HPDE6-E6E7 (cell line): ENCODE measurements around the gene HRH1.
"Not testable (repeated sequence)": the region's sequence is repeated elsewhere in the genome, so short reads cannot be mapped to it uniquely, and the experiment has no call there.

ENCODE experiments used
- DNase-seq: peaks from one replicate; pipeline ENCODE4 v3.0.0; 2011; ENCODE audit warnings: missing footprints; ENCODE audit errors: extremely low spot score

HRH1 gene, protein sequence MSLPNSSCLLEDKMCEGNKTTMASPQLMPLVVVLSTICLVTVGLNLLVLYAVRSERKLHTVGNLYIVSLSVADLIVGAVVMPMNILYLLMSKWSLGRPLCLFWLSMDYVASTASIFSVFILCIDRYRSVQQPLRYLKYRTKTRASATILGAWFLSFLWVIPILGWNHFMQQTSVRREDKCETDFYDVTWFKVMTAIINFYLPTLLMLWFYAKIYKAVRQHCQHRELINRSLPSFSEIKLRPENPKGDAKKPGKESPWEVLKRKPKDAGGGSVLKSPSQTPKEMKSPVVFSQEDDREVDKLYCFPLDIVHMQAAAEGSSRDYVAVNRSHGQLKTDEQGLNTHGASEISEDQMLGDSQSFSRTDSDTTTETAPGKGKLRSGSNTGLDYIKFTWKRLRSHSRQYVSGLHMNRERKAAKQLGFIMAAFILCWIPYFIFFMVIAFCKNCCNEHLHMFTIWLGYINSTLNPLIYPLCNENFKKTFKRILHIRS

DNA sequence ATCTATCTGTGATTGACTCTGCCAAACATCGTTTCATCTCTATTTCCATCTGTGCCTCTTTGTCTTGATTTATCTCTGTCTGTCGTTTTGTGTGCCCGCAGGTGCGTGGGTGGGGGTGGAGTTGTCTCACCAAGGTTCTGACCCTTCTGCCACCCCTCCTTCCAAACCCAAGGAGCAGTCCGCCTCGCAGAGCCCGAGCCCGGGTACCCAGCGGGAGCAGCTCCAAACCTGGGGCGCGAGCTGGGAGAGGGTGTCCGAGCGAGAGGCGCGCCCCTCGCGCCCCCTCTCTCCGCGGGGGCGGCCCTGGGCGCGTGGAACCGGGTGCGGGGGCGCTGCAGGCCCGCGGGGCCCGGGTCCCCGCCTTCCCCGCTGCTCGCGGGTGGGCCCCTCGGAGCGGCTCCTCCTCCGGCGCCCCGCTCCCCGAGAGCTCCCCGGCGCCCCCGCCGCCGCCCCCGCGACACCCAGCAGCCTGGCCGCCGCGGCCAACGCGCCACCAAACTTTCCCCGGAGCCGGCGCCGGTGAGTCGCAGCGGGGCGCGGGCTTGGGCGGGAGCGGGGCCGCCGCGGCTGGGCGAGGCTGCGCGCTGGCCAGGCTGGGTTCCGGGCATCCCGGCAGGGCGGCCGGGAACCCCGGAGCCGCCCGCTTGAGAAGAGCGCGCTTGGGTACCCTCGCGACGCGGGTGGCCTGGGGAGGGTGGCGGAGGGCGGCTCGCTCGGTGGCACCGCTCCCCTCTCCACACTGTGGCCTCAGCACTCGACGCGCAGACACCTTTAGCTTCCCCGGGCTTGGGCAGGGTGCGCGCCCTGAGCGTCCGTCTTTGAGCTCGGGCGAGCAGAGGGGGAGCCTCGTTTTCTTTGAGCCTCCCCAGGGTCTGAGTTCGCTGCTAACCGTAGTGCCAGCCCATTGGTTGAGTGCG, at the start of gene HRH1:
HRH1 (plus strand) TSS at position 458 of the 917 bp plus-strand sequence. CDS start 104,545 bp downstream, outside the sequence.
- DNase-seq = no peak

DNA sequence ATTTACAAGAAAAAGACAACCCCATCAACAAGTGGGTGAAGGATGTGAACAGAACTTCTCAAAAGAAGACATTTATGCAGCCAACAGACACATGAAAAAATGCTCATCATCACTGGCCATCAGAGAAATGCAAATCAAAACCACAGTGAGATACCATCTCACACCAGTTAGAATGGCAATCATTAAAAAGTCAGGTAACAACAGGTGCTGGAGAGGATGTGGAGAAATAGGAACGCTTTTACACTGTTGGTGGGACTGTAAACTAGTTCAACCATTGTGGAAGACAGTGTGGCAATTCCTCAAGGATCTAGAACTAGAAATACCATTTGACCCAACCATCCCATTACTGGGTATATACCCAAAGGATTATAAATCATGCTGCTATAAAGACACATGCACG, 41.0 kb upstream of the HRH1 start:
- not testable (repeated sequence) for DNase-seq

DNA sequence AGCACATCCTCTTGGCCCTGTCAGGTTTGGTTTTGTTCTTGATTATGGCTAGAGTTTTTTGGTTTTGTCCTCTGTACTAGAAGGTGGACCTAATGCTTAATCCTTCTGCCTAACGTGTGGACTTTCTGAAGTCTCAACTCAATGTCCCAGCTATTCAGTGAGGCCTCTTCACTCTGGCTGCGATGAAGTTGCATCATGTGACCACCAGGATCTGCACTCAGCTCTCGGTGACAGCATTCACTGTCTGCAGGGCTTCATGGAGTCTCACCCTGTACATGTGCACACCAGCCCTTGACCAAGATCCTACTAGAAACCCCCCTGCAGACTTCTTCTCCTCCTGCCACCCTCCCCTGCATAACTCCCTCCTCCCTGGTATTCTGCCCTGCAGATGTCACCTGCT, 38.7 kb upstream of the HRH1 start:
- DNase-seq = no peak

DNA sequence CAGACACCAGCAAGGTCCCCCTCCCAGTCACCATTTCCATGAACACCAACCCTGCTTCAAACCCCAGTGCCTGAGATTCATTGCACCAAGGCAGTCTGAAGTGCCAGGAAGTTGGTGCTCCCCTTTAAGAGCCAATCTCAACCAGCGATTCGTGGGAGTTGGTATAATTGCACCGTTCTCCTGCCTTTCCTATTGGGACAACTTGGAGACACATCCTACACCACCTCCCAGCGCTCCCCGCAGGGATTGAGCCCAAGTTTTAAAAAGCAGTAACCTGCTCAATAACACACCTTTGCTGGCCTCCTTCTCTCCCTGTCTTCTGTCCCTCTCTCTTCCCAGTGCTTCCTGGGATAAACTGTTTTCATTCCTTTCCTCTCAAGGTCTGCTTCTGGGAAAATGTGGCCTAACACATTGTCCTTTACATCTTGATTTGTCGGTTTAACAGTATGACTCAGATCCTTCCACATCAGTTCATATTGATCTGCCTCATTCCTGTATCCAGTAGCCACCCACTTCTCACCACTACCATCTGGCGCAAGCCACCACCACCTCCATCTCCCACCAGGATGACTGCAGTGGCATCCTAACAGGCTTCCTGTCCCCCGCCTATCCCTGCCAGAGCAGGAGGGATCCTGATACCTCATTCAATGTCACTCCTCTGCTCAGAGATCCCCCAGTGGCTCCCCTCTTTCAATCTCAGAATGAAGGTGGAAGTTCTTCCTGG, 37.8 kb upstream of the HRH1 start:
- no peak for DNase-seq

DNA sequence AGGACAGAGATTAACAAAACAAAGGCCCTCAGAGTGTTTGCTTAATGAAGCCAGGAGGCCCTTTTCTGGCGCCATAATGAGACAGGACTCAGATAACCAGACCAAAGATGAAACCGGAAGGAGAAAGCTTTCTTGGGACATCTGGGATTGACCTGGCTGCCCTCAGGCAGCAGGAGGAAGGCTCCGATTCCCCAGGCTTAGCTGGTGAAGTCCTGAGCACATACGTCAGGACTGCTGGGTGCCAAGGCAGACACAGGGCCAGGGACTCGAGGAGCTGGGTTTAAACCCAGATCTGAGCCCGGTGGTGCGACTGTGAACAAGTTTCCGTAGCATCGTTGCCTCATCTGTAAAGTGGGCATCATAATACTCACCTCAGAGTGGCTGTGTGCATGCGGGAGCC, 36.7 kb upstream of the HRH1 start:
- DNase-seq = no peak

DNA sequence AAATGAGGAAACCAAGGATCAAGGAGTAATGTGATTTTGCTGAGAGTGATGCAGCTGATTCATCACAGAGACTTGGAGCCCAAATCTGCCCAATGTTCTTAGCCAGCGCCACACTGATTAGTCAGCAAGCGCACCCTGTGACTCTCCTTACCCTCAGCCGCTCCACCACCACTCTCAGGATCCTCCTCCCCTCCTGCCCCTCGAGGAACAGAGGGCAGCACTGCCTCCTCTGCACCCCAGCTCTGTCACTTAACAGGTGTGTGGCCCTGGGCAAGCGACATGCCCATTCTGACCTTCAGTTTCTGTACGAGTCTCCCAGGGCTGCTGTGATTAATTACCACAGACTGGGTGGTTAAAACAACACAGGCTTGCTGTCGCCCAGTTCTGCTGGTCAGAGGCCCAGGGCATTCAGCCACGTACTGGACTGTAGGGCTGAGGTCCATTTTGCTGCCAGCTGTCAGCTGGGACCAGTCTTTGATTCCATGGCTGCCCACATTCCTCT, 36.1 kb upstream of the HRH1 start:
- no peak for DNase-seq

DNA sequence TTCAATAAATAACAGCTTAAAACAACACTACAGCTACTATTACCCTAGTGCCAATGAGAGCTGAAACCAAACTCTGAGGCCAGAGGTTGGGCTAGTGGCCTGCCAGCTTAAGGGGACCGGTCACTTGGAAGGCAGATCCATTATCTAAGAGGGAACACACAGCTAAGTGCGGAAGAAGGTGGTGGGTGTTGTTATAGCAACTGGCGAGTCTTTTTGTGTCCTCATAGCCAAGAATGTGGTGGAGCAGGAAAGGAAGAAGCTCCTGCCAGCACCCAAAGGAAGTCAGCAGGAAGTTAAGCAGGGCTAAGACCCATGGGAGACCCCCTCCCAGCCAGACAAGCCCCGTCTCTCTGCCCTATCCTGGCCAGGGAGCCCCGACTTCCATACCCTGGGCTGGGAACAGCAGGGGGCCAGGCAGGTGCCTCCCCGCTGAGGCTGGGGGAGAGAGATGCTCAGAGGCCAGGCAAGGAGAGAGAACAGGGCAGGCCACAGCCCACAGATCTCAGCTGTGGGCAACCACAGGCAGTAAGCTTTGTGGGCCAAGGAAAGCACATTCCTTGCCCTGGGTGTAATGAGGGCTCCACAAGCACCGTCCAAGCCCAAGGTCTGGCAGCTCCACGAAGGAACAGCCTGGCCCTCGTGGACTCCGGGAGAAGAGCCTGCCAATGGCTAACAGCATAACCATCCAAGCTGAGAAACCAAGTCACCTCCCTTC, 34.0 kb upstream of the HRH1 start:
- no peak for DNase-seq

DNA sequence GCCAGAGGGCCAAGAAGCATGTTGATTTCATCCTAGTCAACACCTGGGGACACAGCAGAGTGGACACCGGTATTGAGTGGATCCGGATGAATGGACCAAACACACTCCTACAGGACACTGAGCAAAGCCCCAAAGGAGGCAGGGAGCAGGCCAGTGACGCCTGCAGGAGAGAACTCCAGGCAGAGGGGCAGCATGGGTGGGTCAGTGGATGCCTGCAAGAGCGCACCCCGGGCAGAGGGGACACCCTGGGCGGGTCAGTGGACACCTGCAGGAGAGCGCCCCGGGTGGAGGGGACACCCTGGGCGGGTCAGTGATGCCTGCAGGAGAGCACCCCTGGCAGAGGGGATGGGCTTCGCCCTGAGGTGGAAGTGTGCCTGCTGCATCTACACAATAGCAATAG, 27.6 kb upstream of the HRH1 start:
- DNase-seq = no peak

DNA sequence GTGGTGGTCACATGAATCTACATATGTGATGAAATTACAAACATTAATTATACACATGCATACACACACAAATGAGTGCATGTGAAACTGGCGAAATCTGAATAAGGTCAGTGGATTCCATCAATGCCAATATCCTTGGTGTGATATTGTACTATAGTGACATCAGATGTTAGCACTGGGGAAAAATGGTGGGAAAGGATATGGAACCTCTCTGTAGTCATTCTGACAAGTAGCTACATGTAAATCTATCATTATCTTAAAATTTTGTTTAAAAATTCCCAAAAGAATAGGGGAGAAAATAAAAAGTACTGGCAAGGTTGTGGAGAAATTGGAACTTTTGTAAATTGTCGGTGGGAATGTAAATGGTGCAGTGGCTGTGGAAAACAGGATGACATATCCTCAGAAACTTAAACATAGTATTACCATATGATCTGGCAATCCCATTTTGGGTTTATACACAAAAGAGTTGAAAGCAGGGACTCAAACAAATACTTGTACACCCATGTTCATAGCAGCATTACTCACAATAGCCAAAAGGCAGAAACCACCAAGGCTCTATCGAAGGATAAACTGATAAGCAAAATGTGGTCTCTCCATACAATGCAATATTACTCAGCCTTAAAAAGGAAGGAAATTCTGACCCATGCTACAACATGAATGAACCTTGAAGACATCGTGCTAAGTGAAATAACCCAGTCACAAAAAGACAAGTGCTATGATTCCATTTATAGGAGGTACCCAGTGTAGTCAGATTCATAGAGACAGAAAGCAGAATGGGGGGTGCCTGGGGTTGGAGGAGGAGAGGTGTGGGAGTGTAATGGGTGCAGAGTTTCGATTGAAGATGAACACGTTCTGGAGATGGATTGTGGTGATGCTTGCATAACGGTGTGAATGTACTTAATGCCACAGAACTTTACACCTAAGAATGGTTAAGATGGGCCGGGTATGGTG, 25.3 kb upstream of the HRH1 start:
- no peak for DNase-seq

DNA sequence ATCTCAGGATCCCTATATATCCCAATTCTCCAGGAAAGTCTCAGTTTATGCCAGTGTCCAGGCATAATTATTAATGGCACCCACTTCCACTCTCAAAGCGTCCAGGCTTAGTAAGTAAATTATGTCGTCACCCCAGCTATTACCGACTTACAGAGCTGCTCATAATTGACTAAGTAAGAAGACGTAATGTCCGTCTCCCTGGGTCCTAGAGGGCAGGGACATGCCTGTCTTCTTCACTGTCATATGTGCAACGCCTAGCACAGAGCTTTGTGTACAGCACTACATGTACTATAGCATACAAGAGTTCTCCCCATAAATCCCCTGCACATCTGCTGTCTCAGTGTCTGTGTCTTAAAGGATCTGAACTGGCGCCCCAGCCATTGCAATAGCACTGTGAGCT, 23.9 kb upstream of the HRH1 start:
- DNase-seq = no peak

DNA sequence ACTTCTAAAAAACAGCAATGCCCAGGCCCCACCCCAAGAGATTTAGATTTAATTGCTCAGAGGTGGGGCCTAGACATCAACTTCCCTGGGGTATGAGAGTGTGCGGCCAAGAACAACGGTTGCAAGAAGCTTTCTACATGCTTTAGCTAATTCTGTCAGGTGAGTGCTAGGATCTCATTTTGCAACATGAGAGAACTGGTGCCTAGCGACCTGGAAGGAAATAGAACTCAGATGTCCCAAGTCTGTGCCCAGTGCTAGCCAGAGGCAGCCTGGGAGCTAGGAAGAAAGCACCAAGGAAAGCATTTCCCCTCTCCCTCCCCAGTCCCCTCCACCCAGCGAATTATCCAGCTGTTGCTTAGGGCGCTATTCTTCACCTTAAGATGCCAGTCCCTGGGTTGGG, 22.9 kb upstream of the HRH1 start:
- no peak for DNase-seq

DNA sequence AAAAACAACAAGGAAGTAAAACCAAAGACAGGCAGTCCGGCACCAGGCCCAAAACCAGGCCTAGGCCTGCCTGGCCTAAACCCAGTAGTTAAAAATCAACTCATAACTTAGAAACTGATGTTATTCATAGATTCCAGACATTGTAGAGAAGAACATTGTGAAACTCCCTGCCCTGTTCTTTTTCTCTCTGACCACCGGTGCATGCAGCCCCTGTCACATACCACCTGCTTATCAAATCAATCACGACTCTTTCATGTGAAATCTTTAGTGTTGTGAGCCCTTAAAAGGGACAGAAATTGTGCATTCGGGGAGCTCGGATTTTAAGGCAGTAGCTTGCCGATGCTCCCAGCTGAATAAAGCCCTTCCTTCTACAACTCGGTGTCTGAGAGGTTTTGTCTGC, 22.4 kb upstream of the HRH1 start:
- DNase-seq = not testable (repeated sequence)

DNA sequence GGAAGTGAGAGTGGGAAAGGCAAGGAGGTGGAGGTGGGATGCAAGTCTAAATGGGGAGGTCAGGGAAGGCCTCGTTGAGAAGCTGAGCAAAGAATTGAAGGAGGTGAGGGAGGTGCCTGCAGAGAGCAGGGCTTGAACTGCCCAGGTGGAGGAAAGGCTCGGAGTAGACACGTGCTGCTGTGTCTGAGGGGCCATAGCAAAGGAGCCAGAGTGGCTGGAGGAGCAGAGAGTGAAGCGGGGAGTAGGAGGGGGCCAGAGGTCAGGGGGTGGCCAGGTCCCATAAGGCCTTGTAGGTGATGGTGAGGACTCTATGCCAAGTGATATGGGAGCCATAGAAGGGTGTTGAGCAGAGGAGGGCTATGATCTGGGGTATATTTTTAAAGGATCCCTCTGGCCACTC, 21.4 kb upstream of the HRH1 start:
- no peak for DNase-seq

DNA sequence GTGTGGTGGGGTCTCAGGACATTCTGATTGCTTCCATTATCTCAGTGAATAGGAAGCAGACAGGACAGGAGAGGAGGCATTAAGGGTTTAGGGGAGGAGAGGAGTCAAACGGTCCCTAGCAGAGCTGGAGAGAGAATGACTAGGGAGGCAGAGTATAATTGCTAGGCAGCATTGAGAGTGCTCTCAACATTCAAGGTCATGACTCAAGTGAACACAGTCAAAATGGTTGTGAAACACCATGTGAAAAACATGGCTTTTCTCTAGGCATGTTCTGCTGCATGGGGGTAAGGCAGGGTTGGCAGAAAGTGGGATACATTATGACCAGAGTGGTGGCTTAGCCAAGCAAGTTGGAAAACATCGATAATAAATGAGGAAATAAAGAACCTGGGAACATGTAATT, 19.5 kb upstream of the HRH1 start:
- no peak for DNase-seq

DNA sequence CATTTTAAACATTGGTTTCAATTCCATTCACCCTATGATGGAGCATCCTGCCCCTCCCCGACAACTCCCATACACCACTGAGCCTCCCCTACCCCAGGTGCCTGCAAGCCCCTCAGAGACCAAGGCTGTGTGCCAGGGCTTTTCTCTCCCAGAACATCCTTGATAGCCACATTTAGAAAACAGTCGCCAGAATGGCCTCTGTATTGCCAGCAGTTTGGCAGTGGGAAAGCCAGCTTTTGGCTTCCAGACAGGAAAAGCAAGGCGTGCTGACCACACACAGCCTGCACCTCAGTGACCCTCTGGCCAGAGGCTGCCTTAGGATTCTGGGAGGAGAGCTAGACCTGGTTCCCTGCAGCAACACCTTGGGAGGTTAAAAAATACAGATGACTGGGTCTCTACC, 18.2 kb upstream of the HRH1 start:
- no peak for DNase-seq

DNA sequence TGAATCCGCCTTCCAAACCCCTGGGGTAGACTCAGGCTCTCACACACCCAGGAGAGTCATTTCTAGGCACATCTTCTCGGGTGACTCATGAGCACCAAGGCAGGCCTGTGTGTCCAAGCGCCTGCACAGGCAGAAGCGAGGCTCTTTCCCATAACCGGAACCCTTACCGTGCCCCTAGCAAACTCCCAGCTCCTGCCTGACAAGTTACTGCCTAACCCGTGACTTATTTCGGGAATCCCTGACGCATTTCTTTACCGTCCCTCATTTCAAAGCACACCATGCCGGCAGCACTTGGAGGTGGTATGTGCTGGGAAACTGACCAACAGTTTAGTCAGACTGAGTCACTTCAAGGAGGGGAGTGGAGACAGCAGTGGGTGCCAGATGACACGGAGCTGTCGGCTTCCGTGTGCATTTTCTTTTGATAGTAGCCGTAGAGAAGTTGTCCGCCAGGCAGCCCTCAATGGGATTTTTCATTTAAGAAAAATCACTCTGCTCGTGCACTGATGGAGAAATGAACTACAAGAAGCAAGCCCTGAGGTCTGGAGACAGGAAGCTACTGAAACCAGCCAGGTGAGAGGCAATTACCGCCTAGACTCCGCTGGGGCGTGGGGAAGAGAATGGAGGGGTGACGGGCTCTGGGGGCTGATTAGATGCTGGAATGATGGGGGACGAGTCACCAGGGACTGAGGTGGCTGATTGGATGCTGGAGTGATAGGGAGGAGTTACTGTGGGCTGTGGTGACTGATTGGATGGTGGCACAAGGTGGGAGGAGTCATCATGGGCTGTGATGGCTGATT, 17.3 kb upstream of the HRH1 start:
- peak; percentile 87 for DNase-seq

DNA sequence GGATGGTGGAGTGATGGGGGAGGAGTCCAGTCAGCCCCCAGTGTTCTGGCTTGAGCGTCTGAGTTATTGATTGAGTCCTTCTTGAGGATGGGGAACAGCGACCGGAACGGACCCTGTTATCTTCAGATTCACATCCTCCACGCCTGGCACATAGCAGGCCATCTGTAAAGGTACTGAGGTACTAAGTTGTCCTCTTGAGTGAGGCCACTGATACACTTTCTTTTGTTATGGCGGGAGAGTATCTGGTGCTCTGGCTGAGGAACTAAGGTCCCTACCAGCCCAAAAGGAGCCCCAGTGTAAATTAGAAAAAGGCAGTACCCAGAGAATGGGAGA, 16.7 kb upstream of the HRH1 start:
- DNase-seq = no peak

DNA sequence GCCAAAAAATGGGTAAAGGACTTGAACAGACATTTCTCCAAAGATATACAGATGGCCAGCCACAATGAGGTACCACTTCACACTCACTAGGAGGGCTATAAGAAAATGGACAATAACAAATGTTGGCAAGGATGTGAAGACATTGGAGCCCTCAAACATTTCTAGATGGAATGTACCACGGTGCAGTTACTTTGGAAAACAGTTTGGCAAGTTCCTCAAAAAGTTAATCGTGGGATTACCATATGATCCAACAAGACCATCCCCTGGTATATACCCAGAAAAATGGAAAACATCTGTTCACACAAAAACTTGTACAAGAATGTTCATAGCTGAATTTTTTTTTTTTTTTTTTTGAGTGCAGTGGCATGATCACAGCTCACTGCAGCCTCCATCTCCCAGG, 15.9 kb upstream of the HRH1 start:
- no peak for DNase-seq

DNA sequence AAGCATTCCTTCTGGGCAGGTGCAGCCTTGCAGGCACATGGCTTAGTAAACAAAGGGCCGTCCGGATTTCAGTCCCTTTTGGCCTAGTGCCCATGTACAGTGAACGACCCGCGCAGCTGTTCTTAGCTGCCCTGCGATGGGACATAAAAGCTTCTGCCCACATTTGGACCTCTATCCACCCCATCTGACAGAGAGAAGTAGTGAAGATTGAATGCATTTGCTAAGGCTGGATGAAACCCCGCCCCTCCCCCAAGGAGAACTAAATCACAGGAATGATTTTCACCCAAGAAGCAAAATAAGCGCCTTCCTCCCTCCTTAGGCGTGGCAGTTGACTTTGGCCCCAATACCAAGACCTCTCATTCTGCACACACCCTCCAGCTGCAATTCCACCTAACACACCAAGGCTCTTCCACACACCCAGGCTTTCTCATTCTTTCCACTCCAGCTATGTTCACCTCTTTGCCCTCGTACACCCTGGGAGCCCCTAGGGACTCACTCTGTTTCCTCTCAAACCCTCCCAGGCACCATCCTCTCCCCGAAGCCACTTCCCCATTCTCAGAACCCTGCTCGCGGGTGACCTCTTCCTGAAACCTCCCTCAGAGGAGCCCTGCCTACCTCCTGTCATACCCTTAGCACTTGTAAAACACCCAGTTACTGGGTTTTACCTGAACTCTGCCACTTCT, 14.1 kb upstream of the HRH1 start:
- no peak for DNase-seq
